CD8-positive, alpha-beta memory T cell (primary cell): Measurements from ENCODE around the gene ZNF787. TPM values are rescaled to one million over a fixed set of nuclear protein-coding genes. Genes with fewer than 3 reads are reported as not detected.
A peak's percentile ranks its signal among the peaks of the same experiment; 100 is the strongest.

Experiments
- CTCF ChIA-PET: fragments of 350-600 bp; sonication (Branson Sonifier 250); formaldehyde crosslinking; loops from one replicate; lab custom pipeline; 2021; ENCODE audit warnings: antibody characterized with exemption; lab: Charles Lee
- POLR2A ChIA-PET: fragments of 350-600 bp; sonication (Branson Sonifier 250); formaldehyde crosslinking; loops from one replicate; lab custom pipeline; 2021; ENCODE audit warnings: antibody characterized with exemption; lab: Charles Lee
- DNase-seq, 5 donors: peaks; one replicate each; pipeline versions ENCODE4 v3.0.0 to v3.0.0-alpha.2; 2020 to 2022; ENCODE audit warnings: mixed read lengths in 1 of 5
- H3K27ac ChIP-seq: one replicate; pipeline ENCODE4 v1.7.0; 2013; ENCODE audit warnings: low read depth, mild to moderate bottlenecking, low read length, moderate library complexity
- H3K27me3 ChIP-seq: 2 replicates; pipeline ENCODE4 v1.7.0; 2013; ENCODE audit warnings: low read length, mild to moderate bottlenecking; ENCODE audit not compliant: insufficient read depth, poor library complexity, severe bottlenecking
- H3K36me3 ChIP-seq: 2 replicates; pipeline ENCODE4 v1.7.0; 2013; ENCODE audit warnings: mild to moderate bottlenecking, low read length, moderate library complexity; ENCODE audit not compliant: insufficient read depth
- H3K4me1 ChIP-seq: 2 replicates; pipeline ENCODE4 v1.7.0; 2013; ENCODE audit warnings: mild to moderate bottlenecking, low read length, moderate library complexity; ENCODE audit not compliant: insufficient read depth
- H3K4me3 ChIP-seq: 2 replicates; pipeline ENCODE4 v1.7.0; 2013; ENCODE audit warnings: mild to moderate bottlenecking, low read length
- H3K9me3 ChIP-seq: 2 replicates; pipeline ENCODE4 v1.7.0; 2013; ENCODE audit warnings: mild to moderate bottlenecking, low read length
- H3K27ac Mint-ChIP-seq, 8 donors: one replicate each; pipeline ENCODE4 v1.8.0; 2020 to 2021; ENCODE audit warnings: mixed read lengths in 8 of 8, mild to moderate bottlenecking in 6 of 8, inconsistent platforms in 3 of 8, moderate library complexity in 3 of 8
- H3K27me3 Mint-ChIP-seq, 2 donors: one replicate each; pipeline ENCODE4 v1.8.0; 2020 to 2021; ENCODE audit warnings: mixed read lengths in 2 of 2, mild to moderate bottlenecking in 1 of 2, moderate library complexity in 1 of 2
- H3K36me3 Mint-ChIP-seq, 3 donors: one replicate each; pipeline ENCODE4 v1.8.0; 2020 to 2021; ENCODE audit warnings: mixed read lengths in 3 of 3, inconsistent platforms in 1 of 3, mild to moderate bottlenecking in 1 of 3
- H3K4me1 Mint-ChIP-seq, 3 donors: one replicate each; pipeline ENCODE4 v1.8.0; 2020 to 2021; ENCODE audit warnings: mixed read lengths in 3 of 3, inconsistent platforms in 1 of 3, mild to moderate bottlenecking in 1 of 3
- H3K4me3 Mint-ChIP-seq, 7 donors: one replicate each; pipeline ENCODE4 v1.8.0; 2020 to 2021; ENCODE audit warnings: mixed read lengths in 7 of 7, mild to moderate bottlenecking in 6 of 7, moderate library complexity in 4 of 7, inconsistent platforms in 2 of 7
- H3K9me3 Mint-ChIP-seq, 5 donors: one replicate each; pipeline ENCODE4 v1.8.0; 2020 to 2022; ENCODE audit warnings: mixed read lengths in 5 of 5, mild to moderate bottlenecking in 3 of 5, moderate library complexity in 2 of 5, inconsistent platforms in 1 of 5
- polyA plus RNA-seq: library from polyadenylated mRNA; unstranded; fragments of 300-500 nt; fragmentation: Illumina TruSeq; gene quantifications from one replicate; pipeline ENCODE4 v1.2.3, GENCODE V29; 2021
- total RNA-seq, 2 experiments: library from RNA; stranded (reverse); gene quantifications; one replicate each; pipeline ENCODE4 v1.2.3, GENCODE V29; 2021

The ZNF787 gene
- total and polyA plus RNA-seq, 3 experiments from 2014 or later = 2.8 to 38.7 (median 34.7) TPM

- H3K9me3 ChIP-seq = no peaks in the 10 kb centered on the region
- ChIA-PET POLR2A (no interaction called here), CTCF (interaction anchor here (1.4 kb wide), 1 partner anchor 10 kb away, joined by 4 read pairs; no protein-coding TSS in a partner anchor)
- no peaks in the 10 kb centered on the region for H3K27me3 ChIP-seq
- Mint-ChIP-seq H3K36me3 (peaks cover 0 to 26% (median 2%) of the 10 kb centered on the region in 3 donors), H3K9me3 (no peaks in the 10 kb centered on the region), H3K27ac (no peak overlapping the region), H3K27me3 (peaks cover 2 to 8% of the 10 kb centered on the region in 2 donors), H3K4me3 (no peak overlapping the region), H3K4me1 (peaks cover 10 to 13% (median 10%) of the 10 kb centered on the region in 3 donors)
- no peak for DNase-seq
- H3K27ac ChIP-seq = no peak overlapping the region
- no peak overlapping the region for H3K4me3 ChIP-seq
- peaks cover under 1% of the 10 kb centered on the region for H3K36me3 ChIP-seq
- peaks cover 8% of the 10 kb centered on the region for H3K4me1 ChIP-seq
Measured at GRCh38 chr19:56085571-56086275, 35.4 kb downstream of the ZNF787 start.

GRCh38 chr19:56084835-56085536, 36.1 kb downstream of the ZNF787 start:
- POLR2A ChIA-PET = no interaction called here
- CTCF ChIA-PET = interaction anchor here (1.4 kb wide), 1 partner anchor 9 kb away, joined by 4 read pairs; no protein-coding TSS in a partner anchor
- H3K9me3 ChIP-seq = no peaks in the 10 kb centered on the region
- H3K27me3 ChIP-seq = no peaks in the 10 kb centered on the region
- H3K4me3 Mint-ChIP-seq = peak overlapping the region in 1 of 7 donors; percentile 81
- H3K4me1 ChIP-seq = peaks cover 10% of the 10 kb centered on the region
- peak overlapping the region in 1 of 8 donors; percentile 86 for H3K27ac Mint-ChIP-seq
- peaks cover 10 to 13% (median 11%) of the 10 kb centered on the region in 3 donors for H3K4me1 Mint-ChIP-seq
- no peak overlapping the region for H3K27ac ChIP-seq
- H3K9me3 Mint-ChIP-seq = no peaks in the 10 kb centered on the region
- no peak for DNase-seq
- H3K36me3 Mint-ChIP-seq = peaks cover 0 to 19% (median under 1%) of the 10 kb centered on the region in 3 donors
- H3K4me3 ChIP-seq = no peak overlapping the region
- peaks cover 2 to 9% of the 10 kb centered on the region in 2 donors for H3K27me3 Mint-ChIP-seq
- no peaks in the 10 kb centered on the region for H3K36me3 ChIP-seq

GRCh38 chr19:56083668-56084067, 37.4 kb downstream of the ZNF787 start:
- Histone ChIP-seq H3K27me3 (no peaks in the 10 kb centered on the region), H3K36me3 (no peaks in the 10 kb centered on the region), H3K4me3 (no peak overlapping the region), H3K9me3 (no peaks in the 10 kb centered on the region), H3K27ac (no peak overlapping the region), H3K4me1 (peaks cover 10% of the 10 kb centered on the region)
- peaks cover 2 to 9% of the 10 kb centered on the region in 2 donors for H3K27me3 Mint-ChIP-seq
- peaks cover 0 to 7% (median 0%) of the 10 kb centered on the region in 3 donors for H3K36me3 Mint-ChIP-seq
- H3K4me1 Mint-ChIP-seq = peaks cover 9 to 12% (median 11%) of the 10 kb centered on the region in 3 donors
- CTCF ChIA-PET = no interaction called here
- H3K9me3 Mint-ChIP-seq = no peaks in the 10 kb centered on the region
- no peak overlapping the region for H3K27ac Mint-ChIP-seq
- no peak for DNase-seq
- POLR2A ChIA-PET = no interaction called here
- no peak overlapping the region for H3K4me3 Mint-ChIP-seq

- Histone ChIP-seq H3K27ac (no peak overlapping the region), H3K4me3 (peak overlapping the region; percentile 49), H3K4me1 (peaks cover 10% of the 10 kb centered on the region), H3K36me3 (no peaks in the 10 kb centered on the region), H3K9me3 (no peaks in the 10 kb centered on the region), H3K27me3 (no peaks in the 10 kb centered on the region)
- peak overlapping the region; percentile 66 to 91 (median 82) for H3K4me3 Mint-ChIP-seq
- no peaks in the 10 kb centered on the region for H3K36me3 Mint-ChIP-seq
- peak overlapping the region in 6 of 8 donors; percentile 12 to 70 (median 60) for H3K27ac Mint-ChIP-seq
- peaks cover 9 to 12% (median 11%) of the 10 kb centered on the region in 3 donors for H3K4me1 Mint-ChIP-seq
- peaks cover 2 to 9% of the 10 kb centered on the region in 2 donors for H3K27me3 Mint-ChIP-seq
- peaks cover 0 to 1% (median 0%) of the 10 kb centered on the region in 5 donors for H3K9me3 Mint-ChIP-seq
- CTCF ChIA-PET = interaction anchor here (0.9 to 3.5 kb wide), 10 partner anchors 10 to 270 kb away, joined by 3 to 15 read pairs (median 4); no protein-coding TSS in a partner anchor
- peak; percentile 38 to 73 (median 53) for DNase-seq
- POLR2A ChIA-PET = no interaction called here
Measured at GRCh38 chr19:56080669-56081401, 40.3 kb downstream of the ZNF787 start.

- H3K27me3 Mint-ChIP-seq = peaks cover 2 to 9% of the 10 kb centered on the region in 2 donors
- H3K4me3 ChIP-seq = no peak overlapping the region
- peaks cover 10% of the 10 kb centered on the region for H3K4me1 ChIP-seq
- H3K27ac Mint-ChIP-seq = no peak overlapping the region
- no peaks in the 10 kb centered on the region for H3K36me3 Mint-ChIP-seq
- no peak overlapping the region for H3K27ac ChIP-seq
- CTCF ChIA-PET = interaction anchor here (0.8 to 3.5 kb wide), 5 partner anchors 13 to 254 kb away, joined by 3 to 15 read pairs (median 12); no protein-coding TSS in a partner anchor
- no peaks in the 10 kb centered on the region for H3K27me3 ChIP-seq
- DNase-seq = no peak
- H3K9me3 ChIP-seq = no peaks in the 10 kb centered on the region
- POLR2A ChIA-PET = no interaction called here
- H3K4me3 Mint-ChIP-seq = no peak overlapping the region
- no peaks in the 10 kb centered on the region for H3K36me3 ChIP-seq
- H3K4me1 Mint-ChIP-seq = peaks cover 9 to 12% (median 11%) of the 10 kb centered on the region in 3 donors
- H3K9me3 Mint-ChIP-seq = peaks cover 0 to 1% (median 0%) of the 10 kb centered on the region in 5 donors
Measured at GRCh38 chr19:56079609-56080008, 41.5 kb downstream of the ZNF787 start.

- Mint-ChIP-seq H3K27me3 (peaks cover 2 to 9% of the 10 kb centered on the region in 2 donors), H3K4me3 (no peak overlapping the region)
Measured at GRCh38 chr19:56076498-56076897, 44.6 kb downstream of the ZNF787 start.

GRCh38 chr19:56071151-56071550, 49.9 kb downstream of the ZNF787 start:
- POLR2A ChIA-PET = no interaction called here
- no peak overlapping the region for H3K27ac Mint-ChIP-seq

More at GRCh38 chr19:56076498-56076897, 44.6 kb downstream of the ZNF787 start:
- ChIA-PET POLR2A (no interaction called here), CTCF (interaction anchor here (0.8 to 2.2 kb wide), 9 partner anchors 8 to 1022 kb away, joined by 3 to 10 read pairs (median 4); no protein-coding TSS in a partner anchor)
- Histone ChIP-seq H3K4me3 (no peak overlapping the region), H3K27ac (no peak overlapping the region), H3K4me1 (peaks cover 10% of the 10 kb centered on the region), H3K36me3 (no peaks in the 10 kb centered on the region), H3K27me3 (no peaks in the 10 kb centered on the region), H3K9me3 (no peaks in the 10 kb centered on the region)
- Mint-ChIP-seq H3K9me3 (peaks cover 0 to 1% (median 0%) of the 10 kb centered on the region in 5 donors), H3K4me1 (peaks cover 9% of the 10 kb centered on the region in 3 donors), H3K36me3 (no peaks in the 10 kb centered on the region), H3K27ac (no peak overlapping the region)
- DNase-seq = peak in 2 of 5 donors; percentile 17 to 27

More at GRCh38 chr19:56071151-56071550, 49.9 kb downstream of the ZNF787 start:
- Histone ChIP-seq H3K27ac (no peak overlapping the region), H3K9me3 (no peaks in the 10 kb centered on the region), H3K27me3 (no peaks in the 10 kb centered on the region), H3K4me3 (no peak overlapping the region), H3K4me1 (peaks cover 9% of the 10 kb centered on the region), H3K36me3 (no peaks in the 10 kb centered on the region)
- peaks cover 8 to 10% (median 10%) of the 10 kb centered on the region in 3 donors for H3K4me1 Mint-ChIP-seq
- H3K9me3 Mint-ChIP-seq = no peaks in the 10 kb centered on the region
- H3K27me3 Mint-ChIP-seq = peaks cover under 1 to 4% of the 10 kb centered on the region in 2 donors
- no peaks in the 10 kb centered on the region for H3K36me3 Mint-ChIP-seq
- H3K4me3 Mint-ChIP-seq = no peak overlapping the region
- CTCF ChIA-PET = interaction anchor here (1.1 kb wide), 1 partner anchor 10 kb away, joined by 4 read pairs; no protein-coding TSS in a partner anchor
- DNase-seq = no peak
